GM12878 (cell line): Measurements from ENCODE around the gene CTBP1. TPM values are rescaled to one million over a fixed set of nuclear protein-coding genes. Genes with fewer than 3 reads are reported as not detected.

Experiments used
- ATAC-seq: fragments of 200-7000 bp; cut with Tn5 transposase; 3 replicates; pipeline ENCODE4 v1.9.1; 2020; ENCODE audit warnings: mild to moderate bottlenecking, moderate library complexity
- BruUV-seq: library from RNA; stranded (reverse); fragments of 400-500 nt; replicated peaks from 2 replicates; lab custom pipeline; 2021; lab: Mats Ljungman, UMichigan
- CTCF ChIA-PET: fragments of 300-600 bp; sonication (Branson Sonifier 250); formaldehyde crosslinking; extraction: SDS; loops from one replicate; lab custom pipeline; 2021; ENCODE audit warnings: inconsistent platforms; lab: Yijun Ruan, JAX
- POLR2A ChIA-PET: fragments of 350-600 bp; formaldehyde crosslinking; extraction: SDS; loops from one replicate; lab custom pipeline; 2021; ENCODE audit warnings: inconsistent platforms; lab: Charles Lee
- RAD21 ChIA-PET: fragments of 300-600 bp; sonication (Branson Sonifier 250); formaldehyde crosslinking; loops from one replicate; lab custom pipeline; 2023; ENCODE audit warnings: antibody characterized with exemption; ENCODE audit not compliant: unreplicated experiment; lab: Charles Lee
- SMC1A ChIA-PET: fragments of 300-600 bp; sonication (Branson Sonifier 250); formaldehyde crosslinking; loops from one replicate; lab custom pipeline; 2023; ENCODE audit not compliant: unreplicated experiment, uncharacterized antibody; lab: Charles Lee
- DNase-seq: peaks from one replicate; pipeline ENCODE4 v3.0.0-alpha.2; 2011; ENCODE audit warnings: low read depth, low spot score
- FAIRE-seq: peaks from 3 replicates; lab custom pipeline; 2011; peaks lifted over from hg19 to GRCh38; lab: Jason Lieb, UNC
- H2AFZ ChIP-seq: 2 replicates; pipeline ENCODE4 v1.6.0; 2011; ENCODE audit warnings: low read depth, low read length, control low read depth; ENCODE audit not compliant: control insufficient read depth
- H3K27ac ChIP-seq: 2 replicates; pipeline ENCODE4 v1.5.1; 2011; ENCODE audit warnings: control low read depth; ENCODE audit not compliant: control insufficient read depth, insufficient read depth
- H3K27me3 ChIP-seq, 2 experiments: replicated peaks in 1 of 2; 2 replicates each; pipeline versions ENCODE4 v1.6.0 to v1.6.1; 2011; ENCODE audit warnings: low read length in 1 of 2; ENCODE audit not compliant: control insufficient read depth in 2 of 2, insufficient read depth in 2 of 2
- H3K36me3 ChIP-seq, 2 experiments: 2 replicates each; pipeline ENCODE4 v1.5.1; 2011; ENCODE audit warnings: low read length in 1 of 2; ENCODE audit not compliant: control insufficient read depth in 2 of 2, insufficient read depth in 2 of 2
- H3K4me1 ChIP-seq: 2 replicates; pipeline ENCODE4 v1.6.1; 2011; ENCODE audit warnings: mild to moderate bottlenecking, low read length, moderate library complexity, mixed read lengths; ENCODE audit not compliant: control insufficient read depth, insufficient read depth
- H3K4me2 ChIP-seq: 2 replicates; pipeline ENCODE4 v1.6.0; 2011; ENCODE audit warnings: control low read depth; ENCODE audit not compliant: control insufficient read depth, insufficient read depth
- H3K4me3 ChIP-seq: fragments of 200-600 bp; sonication (generic); 2 replicates; pipeline ENCODE4 v1.5.1; 2016
- H3K79me2 ChIP-seq: 2 replicates; pipeline ENCODE4 v1.6.0; 2011; ENCODE audit warnings: low read length; ENCODE audit not compliant: control insufficient read depth, insufficient read depth
- H3K9ac ChIP-seq: 2 replicates; pipeline ENCODE4 v1.8.0; 2011; ENCODE audit warnings: low read length, control low read depth, mixed read lengths; ENCODE audit not compliant: control insufficient read depth, insufficient read depth
- H3K9me3 ChIP-seq: replicated peaks from 3 replicates; pipeline ENCODE4 v1.5.1; 2011; ENCODE audit warnings: mild to moderate bottlenecking, low read length; ENCODE audit not compliant: control insufficient read depth, insufficient read depth
- H4K20me1 ChIP-seq: 2 replicates; pipeline ENCODE4 v1.6.0; 2011; ENCODE audit not compliant: control insufficient read depth, insufficient read depth
- ATF2 ChIP-seq: IDR thresholded peaks from 2 replicates; pipeline ENCODE4 v1.6.1; 2012; ENCODE audit warnings: low read length, inconsistent platforms
- ATF7 ChIP-seq: fragments of 450-650 bp; IDR thresholded peaks from 2 replicates; pipeline ENCODE4 v1.6.1; 2016; ENCODE audit warnings: low read depth, mild to moderate bottlenecking
- E4F1 ChIP-seq: fragments of 450-650 bp; IDR thresholded peaks from 2 replicates; pipeline ENCODE4 v1.6.1; 2018; ENCODE audit warnings: borderline replicate concordance, mild to moderate bottlenecking; ENCODE audit not compliant: partially characterized antibody
- ETV6 ChIP-seq, 2 experiments: fragments of 450-650 bp in 1 of 2; IDR thresholded peaks in 1 of 2; conservative IDR thresholded peaks in 1 of 2; 2 replicates each; pipeline ENCODE4 v1.6.1; 2014; ENCODE audit warnings: antibody characterized with exemption in 1 of 2, borderline replicate concordance in 1 of 2, low read depth in 1 of 2, mild to moderate bottlenecking in 1 of 2, moderate library complexity in 1 of 2
- HDAC6 ChIP-seq: fragments of 200-600 bp; sonication (generic); IDR thresholded peaks from one replicate; pipeline ENCODE4 v1.8.0; 2017; ENCODE audit warnings: antibody characterized with exemption; ENCODE audit not compliant: unreplicated experiment
- MEF2A ChIP-seq: IDR thresholded peaks from 2 replicates; pipeline ENCODE4 v1.6.1; 2011; ENCODE audit warnings: low read depth, mild to moderate bottlenecking, low read length, moderate library complexity; ENCODE audit not compliant: insufficient read depth
- MTA3 ChIP-seq: IDR thresholded peaks from 2 replicates; pipeline ENCODE4 v1.6.1; 2012; ENCODE audit warnings: low read length, inconsistent platforms, borderline replicate concordance
- NFIC ChIP-seq: IDR thresholded peaks from 2 replicates; pipeline ENCODE4 v1.6.1; 2012; ENCODE audit warnings: low read depth, mild to moderate bottlenecking, inconsistent platforms, low read length, moderate library complexity
- RUNX3 ChIP-seq: IDR thresholded peaks from 2 replicates; pipeline ENCODE4 v1.6.1; 2012; ENCODE audit warnings: low read length, inconsistent platforms
- TCF7 ChIP-seq: IDR thresholded peaks from 2 replicates; pipeline ENCODE4 v1.6.1; 2014; ENCODE audit warnings: antibody characterized with exemption, borderline replicate concordance
- ZBED1 ChIP-seq: IDR thresholded peaks from 2 replicates; pipeline ENCODE4 v1.6.1; 2016; ENCODE audit warnings: borderline replicate concordance
- WGBS: methylation state at CpG from one replicate; pipeline ENCODE4 v1.1.6; 2016; ENCODE audit warnings: low lambda C conversion rate; ENCODE audit not compliant: insufficient replicate concordance, insufficient coverage; ENCODE audit errors: missing lambda C conversion rate; 5-methylcytosine and 5-hydroxymethylcytosine counted together
- in situ Hi-C: fragments of 300-500 bp; cut with MboI; formaldehyde crosslinking; loops from 9 replicates; pipeline ENCODE4 v1.14.3; 2018; ENCODE audit warnings: mixed read lengths
- intact Hi-C: fragments of 100-400 bp; cut with micrococcal nuclease; formaldehyde crosslinking; loops from one replicate; pipeline ENCODE4 v1.14.2; 2022; ENCODE audit not compliant: unreplicated experiment
- polyA plus RNA-seq, 11 experiments: library from polyadenylated mRNA; depleted of rRNA in 4 of 11; unstranded in 6 of 11; stranded (reverse) in 5 of 11; fragments of >200 nt; fragmentation: Nextera tagmentation in 4 of 11; fragmentation: Illumina TruSeq in 1 of 11; extraction: Ambion mirVana in 4 of 11; extraction: Trizol in 1 of 11; gene quantifications; 1 replicate in 1 of 11; 2 replicates in 10 of 11; pipeline versions ENCODE4 v1.2.1 to v1.2.3, GENCODE V29; 2011 to 2016; ENCODE audit warnings: inconsistent platforms in 2 of 11, missing spikeins in 2 of 11, low read depth in 1 of 11
- total RNA-seq, 4 experiments: library from RNA; depleted of rRNA in 3 of 4; stranded (reverse); fragments of >200 nt in 3 of 4; fragmentation: Illumina TruSeq in 1 of 4; extraction: Trizol in 1 of 4; gene quantifications; 2 replicates each; pipeline versions ENCODE4 v1.2.1 to v1.2.3, GENCODE V29; 2013 to 2021

Gene CTBP1
- total and polyA plus RNA-seq, 10 of the 15 experiments (the other 5 are each of a cell fraction or from before 2014, with no cell fraction given): 7.4 to 182 (median 63.1) TPM

GRCh38 chr4:1266881-1267763 is 18.2 kb upstream of the CTBP1 start:
- no peak for DNase-seq
- H3K4me2 ChIP-seq: peak overlapping the region; percentile 44
- SMC1A ChIA-PET: interaction anchor here (0.9 to 4.4 kb wide), 18 partner anchors 9 to 136 kb away, joined by 3 to 65 read pairs (median 6); no protein-coding TSS in a partner anchor

More at GRCh38 chr4:1266881-1267763, 18.2 kb upstream of the CTBP1 start:
- Histone ChIP-seq H3K79me2 (no peaks in the 10 kb centered on the region), H3K36me3 (no peaks in the 10 kb centered on the region), H3K27ac (peak overlapping the region; percentile 72), H3K9me3 (peaks cover 9% of the 10 kb centered on the region), H3K9ac (peak overlapping the region; percentile 28; the same call in 1 of the 2 replicates), H3K4me1 (no peaks in the 10 kb centered on the region), H4K20me1 (no peaks in the 10 kb centered on the region), H2AFZ (peak overlapping the region; percentile 69), H3K27me3 (no peaks in the 10 kb centered on the region), H3K4me3 (peak overlapping the region; percentile 73; the same call in 1 of the 2 replicates)
- WGBS: 12% methylated on average over 9 of the region's 9 CpGs
- ChIA-PET RAD21 (interaction anchor here (0.9 to 3.5 kb wide), 17 partner anchors 10 to 524 kb away, joined by 3 to 40 read pairs (median 5); partner anchors contain the start of genes CTBP1, MAEA and UVSSA), POLR2A (interaction anchor here (2.3 kb wide), 1 partner anchor 16 kb away, joined by 6 read pairs; no protein-coding TSS in a partner anchor), CTCF (interaction anchor here (0.8 to 3.8 kb wide), 21 partner anchors 10 to 144 kb away, joined by 3 to 113 read pairs (median 10); partner anchors contain the start of genes CTBP1, MAEA and UVSSA)
- no TSS peak for BruUV-seq
- in situ Hi-C loops: loop anchor here (5.0 kb wide), 1 partner anchor 100 kb away; no protein-coding TSS in a partner anchor
- TF ChIP-seq ATF2: peak; percentile 53
- no peak for TF ChIP-seq HDAC6
- peak; percentile 19; the same call in 1 of the 2 replicates for TF ChIP-seq ZBED1
- TF ChIP-seq MEF2A: 0 out of 2 replicates have a peak, but pooled peaks have one; percentile 12
- TF ChIP-seq NFIC: peak; percentile 48
- TF ChIP-seq RUNX3: peak; percentile 75; the same call in 1 of the 2 replicates
- peak; percentile 82 for TF ChIP-seq TCF7
- TF ChIP-seq MTA3: 0 out of 2 replicates have a peak, but pooled peaks have one; percentile 30
- TF ChIP-seq E4F1: no peak
- no peak for TF ChIP-seq ETV6 (conservative IDR thresholded peaks at IDR 0.05 in 1 of 2, IDR thresholded peaks at IDR 0.05 in 1 of 2; ENCODE audit: borderline replicate concordance in 1 of 2, low read depth in 1 of 2)
- TF ChIP-seq ATF7: peak; percentile 14; the same call in 1 of the 2 replicates
- intact Hi-C loops: loop anchor here (1.0 to 5.0 kb wide), 3 partner anchors 18 to 80 kb away; partner anchors contain the start of genes CTBP1 and UVSSA
- no peak for FAIRE-seq
- ATAC-seq: peak; percentile 84
